Thymus (tissue), 11 donors: Measurements from ENCODE around the gene ATXN7. TPM values are rescaled to one million over a fixed set of nuclear protein-coding genes. Genes with fewer than 3 reads are reported as not detected.

Experiments
- DNase-seq, 9 donors: peaks; one replicate each; pipeline ENCODE4 v3.0.0-alpha.2; 2013; ENCODE audit warnings: low spot score in 9 of 9, low read depth in 6 of 9, missing footprints in 1 of 9
- H3K27ac ChIP-seq, 2 donors: one replicate each; pipeline ENCODE4 v1.5.1; 2013; ENCODE audit warnings: control low read depth in 1 of 2, low read depth in 1 of 2, low read length in 1 of 2, mild to moderate bottlenecking in 1 of 2, moderate library complexity in 1 of 2
- H3K27me3 ChIP-seq, 2 donors: one replicate each; pipeline ENCODE4 v1.5.1; 2013; ENCODE audit warnings: low read length in 1 of 2; ENCODE audit not compliant: control insufficient read depth in 2 of 2, insufficient read depth in 1 of 2
- H3K36me3 ChIP-seq, 2 donors: one replicate each; pipeline ENCODE4 v1.5.1; 2013; ENCODE audit warnings: low read length in 1 of 2, mild to moderate bottlenecking in 1 of 2, moderate library complexity in 1 of 2; ENCODE audit not compliant: control insufficient read depth in 2 of 2, insufficient read depth in 2 of 2
- H3K4me1 ChIP-seq, 2 donors: one replicate each; pipeline ENCODE4 v1.5.1; 2013; ENCODE audit warnings: low read length in 2 of 2; ENCODE audit not compliant: control insufficient read depth in 2 of 2, insufficient read depth in 2 of 2
- H3K4me3 ChIP-seq, 2 donors: one replicate each; pipeline ENCODE4 v1.5.1; 2013; ENCODE audit warnings: low read length in 2 of 2, control low read depth in 1 of 2, mild to moderate bottlenecking in 1 of 2
- H3K9me3 ChIP-seq, 2 donors: one replicate each; pipeline ENCODE4 v1.5.1; 2013; ENCODE audit warnings: low read length in 1 of 2, mild to moderate bottlenecking in 1 of 2; ENCODE audit not compliant: control insufficient read depth in 2 of 2, insufficient read depth in 1 of 2
- WGBS: extraction: QIAGEN DNeasy Blood & Tissue Kit; methylation state at CpG from one replicate; pipeline ENCODE4 v1.1.7; 2013; 5-methylcytosine and 5-hydroxymethylcytosine counted together
- polyA plus RNA-seq: library from polyadenylated mRNA; stranded (reverse); fragments of 200-250 nt; gene quantifications from one replicate; pipeline ENCODE4 v1.2.3, GENCODE V29; 2013
- total RNA-seq: library from RNA; stranded (reverse); fragments of 120-200 nt; gene quantifications from one replicate; pipeline ENCODE4 v1.2.4, GENCODE V29; 2013
- donor health status: healthy.

Gene ATXN7
- total and polyA plus RNA-seq, 2 donors: 7.8 to 11.8 TPM

- WGBS: 51% methylated on average over 6 of the region's 6 CpGs
- no peak for DNase-seq
- peaks cover 7 to 9% of the 10 kb centered on the region in 2 donors for H3K4me1 ChIP-seq
- no peaks in the 10 kb centered on the region for H3K27me3 ChIP-seq
- no peak overlapping the region for H3K27ac ChIP-seq
- H3K4me3 ChIP-seq: peak overlapping the region in 1 of 2 donors; percentile 95
- peaks cover 9 to 32% of the 10 kb centered on the region in 2 donors for H3K36me3 ChIP-seq
- H3K9me3 ChIP-seq: peaks cover 0 to 2% of the 10 kb centered on the region in 2 donors
These were observed 158.3 kb downstream of the ATXN7 start for GRCh38 chr3:64021922-64022321.

DNA sequence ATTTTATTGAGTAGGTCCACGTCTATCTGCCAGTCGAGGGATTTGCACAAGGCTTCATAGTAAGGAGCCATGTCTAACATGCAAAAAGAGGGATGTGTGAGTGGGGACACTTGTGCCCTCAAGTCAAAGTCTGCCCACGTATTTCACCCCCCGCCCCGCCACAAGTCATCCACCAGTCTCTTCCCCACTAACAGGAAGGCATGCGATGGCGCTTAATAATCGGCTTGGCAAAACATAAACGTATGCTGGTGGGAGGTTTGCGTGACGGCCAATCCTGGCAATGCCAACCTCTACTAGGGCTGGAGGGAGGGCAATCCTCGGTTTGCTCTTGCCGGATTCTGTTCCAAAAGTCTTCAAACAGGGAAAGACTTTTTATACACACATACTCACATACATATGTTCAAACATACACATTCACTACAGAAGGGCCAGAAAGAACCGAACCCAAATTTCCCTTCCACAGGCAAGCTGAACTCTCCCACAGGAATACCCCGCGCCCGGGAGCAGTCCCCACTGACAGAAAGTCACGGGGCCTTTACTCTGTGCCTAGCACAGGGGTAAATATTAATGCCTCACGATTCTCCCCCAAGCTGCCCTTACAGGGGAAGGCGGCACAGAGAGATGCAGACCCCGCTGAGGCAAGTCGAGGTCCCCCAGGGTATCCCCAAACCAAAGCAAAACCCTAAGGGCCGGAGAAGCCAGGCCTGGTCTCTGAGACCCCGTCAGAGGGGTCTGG, 159.0 kb downstream of the ATXN7 start:
- H3K36me3 ChIP-seq: peaks cover 5 to 25% of the 10 kb centered on the region in 2 donors
- H3K4me1 ChIP-seq: peaks cover 7 to 9% of the 10 kb centered on the region in 2 donors
- H3K4me3 ChIP-seq: peak overlapping the region; percentile 82 to 95
- H3K9me3 ChIP-seq: peaks cover 0 to 2% of the 10 kb centered on the region in 2 donors
- WGBS: 28% methylated on average over 24 of the region's 24 CpGs
- H3K27me3 ChIP-seq: peaks cover 0 to 3% of the 10 kb centered on the region in 2 donors
- peak in 5 of 9 donors; percentile 3 to 31 (median 15) for DNase-seq
- H3K27ac ChIP-seq: peak overlapping the region; percentile 90 to 91

DNA sequence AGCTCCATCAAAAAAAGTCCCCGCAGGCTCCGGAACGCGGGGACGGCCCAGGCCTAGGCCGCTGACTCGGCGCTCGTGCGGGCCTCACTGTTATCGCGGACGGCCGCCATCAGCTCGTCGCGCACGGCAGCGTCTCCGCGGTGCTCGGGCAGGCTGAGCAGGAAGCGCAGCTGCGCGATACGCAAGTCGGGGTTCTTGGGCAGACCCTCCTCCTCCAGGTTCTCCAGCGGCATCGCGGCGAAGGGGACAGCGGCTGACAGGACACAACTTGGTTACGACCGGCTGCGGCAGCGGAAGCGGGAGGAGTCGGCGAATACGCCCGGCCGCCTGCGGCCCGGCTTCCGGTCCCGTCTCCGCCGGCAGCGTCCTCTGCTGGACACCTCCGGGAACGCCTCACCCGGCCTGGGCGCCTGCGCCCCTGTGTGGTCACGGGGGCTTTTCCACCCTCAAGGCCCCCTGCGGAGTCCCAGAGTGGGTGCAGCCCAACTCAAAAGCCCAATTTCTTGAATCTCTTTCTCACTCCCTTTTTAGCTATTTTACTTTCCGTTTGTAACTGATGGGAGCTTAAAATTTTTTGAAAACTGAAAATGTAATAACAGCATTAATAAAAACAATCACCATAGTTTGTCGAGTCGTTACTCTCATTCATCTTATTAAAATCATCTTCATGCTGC, 159.7 kb downstream of the ATXN7 start, which contains the start of gene PSMD6:
TSS of gene PSMD6 (minus strand) at position 308 of the 674 bp plus-strand sequence. CDS start at position 233, 75 bp downstream.
- H3K4me1 ChIP-seq: peaks cover 7 to 9% of the 10 kb centered on the region in 2 donors
- H3K36me3 ChIP-seq: peaks cover under 1 to 18% of the 10 kb centered on the region in 2 donors
- peak; percentile 66 to 92 (median 80) for DNase-seq
- H3K9me3 ChIP-seq: peaks cover 0 to 2% of the 10 kb centered on the region in 2 donors
- WGBS: 3% methylated on average over 59 of the region's 59 CpGs
- peak within 1 kb of the TSS; percentile 82 to 95 for H3K4me3 ChIP-seq
- peak within 1 kb of the TSS; percentile 90 to 91 for H3K27ac ChIP-seq
- H3K27me3 ChIP-seq: peaks cover 0 to 8% of the 10 kb centered on the region in 2 donors

- H3K27ac ChIP-seq: no peak overlapping the region
- H3K4me1 ChIP-seq: peaks cover 7 to 9% of the 10 kb centered on the region in 2 donors
- H3K4me3 ChIP-seq: peak overlapping the region in 1 of 2 donors; percentile 95
- peaks cover 0 to 11% of the 10 kb centered on the region in 2 donors for H3K27me3 ChIP-seq
- DNase-seq: no peak
- WGBS: 85% methylated on average over 5 of the region's 5 CpGs
- H3K36me3 ChIP-seq: peaks cover 0 to 13% of the 10 kb centered on the region in 2 donors
- H3K9me3 ChIP-seq: peaks cover 0 to 2% of the 10 kb centered on the region in 2 donors
These were observed 160.2 kb downstream of the ATXN7 start for GRCh38 chr3:64023861-64024223.

- Histone ChIP-seq H3K36me3 (no peaks in the 10 kb centered on the region), H3K27me3 (peaks cover 3 to 22% of the 10 kb centered on the region in 2 donors), H3K4me3 (no peak overlapping the region), H3K4me1 (peaks cover 9 to 13% of the 10 kb centered on the region in 2 donors), H3K27ac (no peak overlapping the region), H3K9me3 (peaks cover 0 to 2% of the 10 kb centered on the region in 2 donors)
- DNase-seq: no peak
- WGBS: 68% methylated on average over 2 of the region's 2 CpGs
These were observed 162.7 kb downstream of the ATXN7 start for GRCh38 chr3:64026346-64026745.

DNA sequence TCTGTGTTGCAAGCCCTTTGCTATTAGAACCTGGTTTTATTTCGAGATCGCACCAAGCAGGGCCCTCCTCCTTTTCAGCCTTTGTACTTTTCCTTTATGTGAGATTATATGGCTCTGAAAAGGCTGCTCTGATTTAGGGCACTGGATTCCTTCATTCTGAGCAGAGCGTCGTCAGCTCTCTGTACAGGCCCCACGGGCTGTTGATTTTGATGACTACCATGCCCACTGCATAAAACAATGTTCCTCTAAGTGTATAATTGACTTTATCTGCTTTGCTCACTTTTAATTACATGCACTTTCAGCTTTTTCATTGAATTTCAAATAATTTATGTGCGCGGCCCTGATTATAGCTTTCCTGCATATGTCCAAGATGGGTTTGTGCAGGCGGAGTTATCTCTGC, 164.0 kb downstream of the ATXN7 start:
- DNase-seq: no peak
- peaks cover under 1 to 6% of the 10 kb centered on the region in 2 donors for H3K4me1 ChIP-seq
- H3K27me3 ChIP-seq: peaks cover 3 to 22% of the 10 kb centered on the region in 2 donors
- 95% methylated on average over 8 of the region's 8 CpGs for WGBS
- H3K9me3 ChIP-seq: peaks cover 0 to 2% of the 10 kb centered on the region in 2 donors
- H3K36me3 ChIP-seq: no peaks in the 10 kb centered on the region
- H3K4me3 ChIP-seq: no peak overlapping the region
- no peak overlapping the region for H3K27ac ChIP-seq

DNA sequence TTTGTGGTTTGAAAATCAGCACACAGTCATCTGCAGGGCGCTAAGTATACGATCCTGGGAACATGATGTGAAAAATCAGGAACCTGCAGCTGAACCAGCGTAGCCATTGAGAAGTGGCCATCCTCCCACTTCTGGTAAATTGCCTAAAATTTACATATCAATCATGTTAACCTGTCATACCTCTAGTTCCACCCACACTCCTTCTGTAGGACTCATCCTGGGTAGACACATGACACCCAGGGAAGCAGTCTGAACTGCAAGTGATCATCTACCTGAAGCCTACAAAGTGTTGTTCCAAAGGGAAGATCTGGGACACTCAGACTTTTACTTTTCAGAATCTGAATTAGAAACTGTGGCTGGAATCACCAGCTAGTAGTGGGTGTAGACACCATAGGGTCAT, 165.1 kb downstream of the ATXN7 start:
- peaks cover 0 to 6% of the 10 kb centered on the region in 2 donors for H3K4me1 ChIP-seq
- H3K4me3 ChIP-seq: no peak overlapping the region
- H3K36me3 ChIP-seq: no peaks in the 10 kb centered on the region
- 32% methylated on average over 3 of the region's 3 CpGs for WGBS
- no peak overlapping the region for H3K27ac ChIP-seq
- no peaks in the 10 kb centered on the region for H3K9me3 ChIP-seq
- H3K27me3 ChIP-seq: peaks cover 3 to 22% of the 10 kb centered on the region in 2 donors
- no peak for DNase-seq

DNA sequence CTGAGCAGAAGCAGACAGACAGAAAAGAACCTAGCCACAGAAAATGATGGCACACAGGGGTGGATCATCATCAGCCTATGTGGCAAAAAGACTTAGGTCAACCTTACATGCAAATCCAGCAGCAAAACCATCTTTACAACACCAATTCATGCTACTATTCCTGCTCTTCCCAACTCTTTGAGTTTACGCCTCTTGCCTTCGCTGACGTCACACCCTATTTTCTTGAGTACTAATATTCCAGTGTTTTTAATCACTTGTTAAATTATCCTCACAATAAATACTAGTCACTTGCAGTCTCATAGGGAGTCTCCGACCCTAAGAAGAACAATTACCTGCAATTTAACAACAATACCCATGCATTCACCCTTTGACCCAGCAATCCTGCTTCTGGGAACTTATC, 165.6 kb downstream of the ATXN7 start:
- no peak for DNase-seq
- 94% methylated on average over 4 of the region's 4 CpGs for WGBS
- peaks cover 0 to 6% of the 10 kb centered on the region in 2 donors for H3K4me1 ChIP-seq

DNA sequence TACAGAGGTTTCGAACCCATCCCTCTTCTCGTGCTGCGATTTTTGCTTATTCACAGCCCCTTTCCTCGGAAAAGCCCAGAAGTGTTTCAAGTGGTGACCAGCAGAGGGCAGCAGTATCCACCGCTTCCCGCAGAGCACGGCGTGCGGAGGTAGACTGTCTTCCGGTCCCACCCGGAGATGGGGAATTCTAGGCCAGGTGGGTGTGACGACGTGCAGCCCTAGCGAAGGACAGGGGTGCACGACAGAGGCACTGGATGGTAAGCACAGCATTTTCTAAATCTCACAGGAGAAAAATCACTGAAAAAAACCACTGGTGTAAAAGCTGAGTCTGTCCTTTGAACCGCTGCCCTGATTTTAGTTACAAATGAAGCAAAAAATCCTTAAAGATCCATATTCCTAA, 167.1 kb downstream of the ATXN7 start:
- H3K4me3 ChIP-seq: peak overlapping the region in 1 of 2 donors; percentile 22
- 5% methylated on average over 16 of the region's 16 CpGs for WGBS
- H3K9me3 ChIP-seq: no peaks in the 10 kb centered on the region
- no peak overlapping the region for H3K27ac ChIP-seq
- H3K27me3 ChIP-seq: peaks cover 3 to 22% of the 10 kb centered on the region in 2 donors
- peaks cover 0 to 6% of the 10 kb centered on the region in 2 donors for H3K4me1 ChIP-seq
- no peaks in the 10 kb centered on the region for H3K36me3 ChIP-seq
- DNase-seq: peak; percentile 38 to 80 (median 58)

More for the DNA sequence above, 165.6 kb downstream of the ATXN7 start:
- Histone ChIP-seq H3K9me3 (no peaks in the 10 kb centered on the region), H3K4me3 (no peak overlapping the region), H3K27ac (no peak overlapping the region), H3K27me3 (peaks cover 3 to 22% of the 10 kb centered on the region in 2 donors), H3K36me3 (no peaks in the 10 kb centered on the region)
